ENCODE measurements around the gene FZD2.
A peak's percentile ranks its signal among the peaks of the same experiment; 100 is the strongest.

The FZD2 gene

DNA sequence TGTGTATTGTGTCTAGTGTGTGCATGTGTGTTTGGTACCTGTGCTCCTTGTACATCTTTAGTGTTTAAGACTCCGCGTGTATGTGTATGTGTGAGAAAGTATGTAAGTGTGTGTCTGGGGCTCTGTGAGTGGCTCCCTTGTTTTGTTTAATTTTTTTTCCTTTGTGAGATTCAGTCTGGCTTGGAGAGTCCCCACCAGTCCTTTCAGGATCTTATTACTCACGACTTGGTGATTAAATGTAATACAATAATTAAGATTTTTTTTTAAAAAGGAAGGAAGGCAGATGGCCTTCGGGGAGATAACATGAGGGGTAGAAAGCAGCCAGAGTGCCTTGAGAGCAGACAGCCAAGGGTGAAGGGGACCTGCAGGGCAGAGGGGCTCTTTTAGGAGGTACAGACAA lies 33.9 kb downstream of the FZD2 start:
- DNase-seq, result no peak
- TF ChIP-seq, protein P1, sequence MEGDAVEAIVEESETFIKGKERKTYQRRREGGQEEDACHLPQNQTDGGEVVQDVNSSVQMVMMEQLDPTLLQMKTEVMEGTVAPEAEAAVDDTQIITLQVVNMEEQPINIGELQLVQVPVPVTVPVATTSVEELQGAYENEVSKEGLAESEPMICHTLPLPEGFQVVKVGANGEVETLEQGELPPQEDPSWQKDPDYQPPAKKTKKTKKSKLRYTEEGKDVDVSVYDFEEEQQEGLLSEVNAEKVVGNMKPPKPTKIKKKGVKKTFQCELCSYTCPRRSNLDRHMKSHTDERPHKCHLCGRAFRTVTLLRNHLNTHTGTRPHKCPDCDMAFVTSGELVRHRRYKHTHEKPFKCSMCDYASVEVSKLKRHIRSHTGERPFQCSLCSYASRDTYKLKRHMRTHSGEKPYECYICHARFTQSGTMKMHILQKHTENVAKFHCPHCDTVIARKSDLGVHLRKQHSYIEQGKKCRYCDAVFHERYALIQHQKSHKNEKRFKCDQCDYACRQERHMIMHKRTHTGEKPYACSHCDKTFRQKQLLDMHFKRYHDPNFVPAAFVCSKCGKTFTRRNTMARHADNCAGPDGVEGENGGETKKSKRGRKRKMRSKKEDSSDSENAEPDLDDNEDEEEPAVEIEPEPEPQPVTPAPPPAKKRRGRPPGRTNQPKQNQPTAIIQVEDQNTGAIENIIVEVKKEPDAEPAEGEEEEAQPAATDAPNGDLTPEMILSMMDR (IDR thresholded peaks at IDR 0.05; ENCODE audit: low read depth, low read length, missing control alignments), result no peak
- Histone ChIP-seq H3K27ac (no peak overlapping the region), H3K4me3 (ENCODE audit: low read depth, low read length) (no peak overlapping the region), H3K27me3 (replicated peaks) (no peaks in the 10 kb centered on the region), H3K36me3 (replicated peaks) (no peaks in the 10 kb centered on the region)
- in situ Hi-C loops (cut with HindIII; ENCODE audit: low pct_ligation_motif_present, low sequenced_read_pairs), result no loop called here

DNA sequence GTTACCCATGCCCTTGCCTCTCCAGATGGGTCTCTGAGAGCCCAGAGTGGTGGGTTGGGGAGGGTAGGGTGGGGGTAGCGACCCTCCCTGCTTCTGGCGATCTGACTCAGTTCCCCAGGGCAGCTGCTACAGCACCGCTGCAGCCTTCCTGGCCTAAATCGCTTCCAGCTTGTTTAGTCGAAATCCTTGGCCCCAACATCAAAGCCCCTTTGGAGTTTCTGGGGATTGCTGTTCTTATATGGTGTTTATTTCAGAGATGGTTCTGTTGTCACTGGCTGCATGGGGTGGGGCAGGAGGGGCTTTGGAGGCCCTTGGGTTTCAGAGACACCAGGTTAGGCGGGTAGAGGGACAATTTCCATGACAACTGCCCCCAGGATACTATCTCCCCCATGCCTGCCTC lies 35.9 kb downstream of the FZD2 start:
- TF ChIP-seq, protein P1 (IDR thresholded peaks at IDR 0.05; ENCODE audit: low read depth, low read length, missing control alignments), result no peak
- in situ Hi-C loops (cut with HindIII; ENCODE audit: low pct_ligation_motif_present, low sequenced_read_pairs), result no loop called here
- no peak overlapping the region for H3K4me3 ChIP-seq (ENCODE audit: low read depth, low read length)

DNA sequence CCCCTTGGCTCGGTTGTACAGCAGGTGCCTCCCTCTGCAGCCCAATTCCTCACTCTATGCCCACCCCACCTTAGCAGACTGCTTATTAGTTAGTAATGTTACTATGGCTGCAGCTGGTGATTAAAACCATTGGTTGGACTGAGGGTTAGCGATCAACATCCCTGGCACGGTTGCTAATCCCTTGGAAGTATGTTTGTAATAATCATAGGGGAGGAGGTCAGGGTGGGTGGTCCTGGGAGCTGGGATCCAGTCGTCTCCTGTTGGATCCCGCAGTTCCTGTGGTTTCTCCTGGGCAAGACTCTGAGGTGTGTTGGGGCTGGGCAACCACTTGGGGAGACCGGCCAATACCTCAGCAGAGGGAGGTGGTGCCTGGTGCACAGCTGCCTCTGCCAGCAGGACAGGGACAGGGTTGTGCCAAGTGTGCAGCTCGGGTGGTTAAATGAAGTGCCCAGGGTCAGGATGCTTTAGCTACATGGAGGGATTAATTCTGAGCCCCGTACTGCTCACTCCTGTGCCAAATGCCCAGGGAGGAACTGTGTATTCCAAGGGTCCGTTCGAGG lies 38.0 kb downstream of the FZD2 start:
- in situ Hi-C loops (cut with HindIII; ENCODE audit: low pct_ligation_motif_present, low sequenced_read_pairs), result no loop called here
- no peaks in the 10 kb centered on the region for H3K36me3 ChIP-seq (replicated peaks)
- TF ChIP-seq, protein P1 (IDR thresholded peaks at IDR 0.05; ENCODE audit: low read depth, low read length, missing control alignments), result no peak
- H3K27ac ChIP-seq, result no peak overlapping the region
- H3K27me3 ChIP-seq (replicated peaks), result no peaks in the 10 kb centered on the region
- DNase-seq, result no peak
- H3K4me3 ChIP-seq (ENCODE audit: low read depth, low read length), result no peak overlapping the region

More for the DNA sequence above, 35.9 kb downstream of the FZD2 start:
- Histone ChIP-seq H3K36me3 (replicated peaks) (no peaks in the 10 kb centered on the region), H3K27me3 (replicated peaks) (no peaks in the 10 kb centered on the region), H3K27ac (no peak overlapping the region)
- no peak for DNase-seq

- DNase-seq, result no peak
- no peak overlapping the region for H3K27ac ChIP-seq
- no peaks in the 10 kb centered on the region for H3K36me3 ChIP-seq (replicated peaks)
- TF ChIP-seq, protein P1 (IDR thresholded peaks at IDR 0.05; ENCODE audit: low read depth, low read length, missing control alignments), result no peak
- H3K4me3 ChIP-seq (ENCODE audit: low read depth, low read length), result no peak overlapping the region
- H3K27me3 ChIP-seq (replicated peaks), result no peaks in the 10 kb centered on the region
- in situ Hi-C loops (cut with HindIII; ENCODE audit: low pct_ligation_motif_present, low sequenced_read_pairs), result no loop called here
These were observed 41.0 kb downstream of the FZD2 start for GRCh38 chr17:44598329-44598728.

DNA sequence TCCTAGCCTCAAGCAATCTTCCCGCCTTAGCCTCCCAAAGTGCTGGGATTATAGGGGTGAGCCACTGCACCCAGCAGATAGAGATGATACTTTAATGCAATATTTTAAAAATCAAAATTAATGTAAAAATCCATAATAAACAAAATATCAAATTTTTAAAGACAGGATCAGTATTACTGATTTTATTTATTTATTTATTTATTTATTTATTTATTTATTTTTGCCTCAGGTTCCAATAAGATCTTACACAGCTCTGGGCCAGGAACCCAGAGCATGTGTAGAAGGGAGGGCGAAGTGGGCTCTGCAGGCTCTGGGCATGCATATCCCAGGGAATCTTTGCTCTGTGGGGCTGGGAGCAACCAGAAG lies 41.6 kb downstream of the FZD2 start:
- Histone ChIP-seq H3K36me3 (replicated peaks) (no peaks in the 10 kb centered on the region), H3K27me3 (replicated peaks) (no peaks in the 10 kb centered on the region), H3K4me3 (ENCODE audit: low read depth, low read length) (no peak overlapping the region), H3K27ac (peak overlapping the region; percentile 50)
- TF ChIP-seq, protein P1 (IDR thresholded peaks at IDR 0.05; ENCODE audit: low read depth, low read length, missing control alignments), result no peak
- DNase-seq, result no peak
- in situ Hi-C loops (cut with HindIII; ENCODE audit: low pct_ligation_motif_present, low sequenced_read_pairs), result no loop called here
